K562 (cell line): ENCODE data around the gene ELOA2. TPM values are rescaled to one million over a fixed set of nuclear protein-coding genes. Genes with fewer than 3 reads are reported as not detected.

Experiments
- ETV6 ChIP-seq, 3 experiments: fragments of 150-350 bp in 1 of 3; sonication (generic) in 1 of 3; formaldehyde crosslinking in 1 of 3; IDR thresholded peaks; 2 replicates each; pipeline versions ENCODE4 v1.6.1 to v1.8.0; 2014 to 2022; ENCODE audit warnings: borderline replicate concordance in 2 of 3, low read depth in 2 of 3, antibody characterized with exemption in 1 of 3, low read length in 1 of 3, mild to moderate bottlenecking in 1 of 3, missing genetic modification reagents in 1 of 3
- FIP1L1 ChIP-seq: fragments of 200-400 bp; formaldehyde crosslinking; IDR thresholded peaks from 2 replicates; pipeline ENCODE4 v1.6.1; 2018; ENCODE audit warnings: mild to moderate bottlenecking, low read depth, low read length; ENCODE audit not compliant: poor library complexity, severe bottlenecking
- PBX2 ChIP-seq, 2 experiments: IDR thresholded peaks in 1 of 2; conservative IDR thresholded peaks in 1 of 2; 2 replicates each; pipeline ENCODE4 v1.6.1; 2016; ENCODE audit warnings: low read depth in 2 of 2, mild to moderate bottlenecking in 1 of 2, missing compliant biosample characterization in 1 of 2, missing genetic modification characterization in 1 of 2, moderate library complexity in 1 of 2
- PTRF ChIP-seq: fragments of 450-650 bp; IDR thresholded peaks from 2 replicates; pipeline ENCODE4 v1.6.1; 2016; ENCODE audit warnings: mild to moderate bottlenecking, missing genetic modification characterization, missing compliant biosample characterization
- ZNF436 ChIP-seq: fragments of 250-450, 450-650 bp; sonication (Bioruptor Pico); formaldehyde crosslinking; IDR thresholded peaks from 2 replicates; pipeline ENCODE4 v1.7.0; 2020; ENCODE audit warnings: mild to moderate bottlenecking
- ZNF655 ChIP-seq: fragments of 250-450 bp; sonication (Bioruptor Pico); IDR thresholded peaks from 2 replicates; pipeline ENCODE4 v1.5.0; 2021
- ZNF75A ChIP-seq: fragments of 450-650 bp; formaldehyde crosslinking; IDR thresholded peaks from 2 replicates; pipeline ENCODE4 v1.4.0; 2020; ENCODE audit warnings: mild to moderate bottlenecking
- polyA plus RNA-seq, 8 experiments: library from polyadenylated mRNA; depleted of rRNA in 4 of 8; stranded (reverse) in 5 of 8; unstranded in 3 of 8; fragments of >200 nt; fragmentation: Nextera tagmentation in 2 of 8; fragmentation: Illumina TruSeq in 1 of 8; extraction: Ambion mirVana in 2 of 8; extraction: Trizol in 1 of 8; gene quantifications; 2 replicates each; pipeline versions ENCODE4 v1.2.1 to v1.2.3, GENCODE V29; 2011 to 2014; ENCODE audit warnings: inconsistent platforms in 1 of 8, missing spikeins in 1 of 8
- total RNA-seq, 7 experiments: library from RNA; depleted of rRNA in 6 of 7; stranded (reverse); fragments of >200 nt in 6 of 7; fragmentation: Illumina TruSeq in 2 of 7; extraction: Trizol in 2 of 7; gene quantifications; 2 replicates each; pipeline versions ENCODE4 v1.2.1 to v1.2.3, GENCODE V29; 2011 to 2021; ENCODE audit warnings: low replicate concordance in 1 of 7

ELOA2 gene
- total and polyA plus RNA-seq, 9 of the 15 experiments (the other 6 are each of a cell fraction or from before 2014, with no cell fraction given), result not detected

DNA sequence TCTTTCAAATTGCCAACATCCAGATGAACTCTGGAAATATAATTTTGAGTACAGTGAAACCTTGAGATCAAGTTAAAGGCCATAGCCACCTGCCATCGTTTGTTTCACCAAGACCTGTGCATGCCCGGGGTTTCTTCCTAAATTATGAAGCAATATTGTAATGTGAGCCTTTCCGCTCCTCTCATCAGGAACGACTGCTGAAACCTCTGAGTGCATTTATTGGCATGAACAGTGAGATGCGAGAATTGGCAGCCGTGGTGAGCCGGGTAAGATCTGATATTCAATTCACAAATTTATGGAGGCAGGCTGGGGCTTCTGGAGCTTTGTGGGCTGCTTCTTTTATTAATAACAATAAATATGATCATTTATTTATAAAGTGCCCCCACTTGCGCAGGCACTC is 27.7 kb upstream of the ELOA2 start (continued):
- TF ChIP-seq ZNF75A (CRISPR knock-in tag) (no peak), PTRF (tag) (no peak), PBX2 (CRISPR knock-in tag; IDR thresholded peaks at IDR 0.05; ENCODE audit: low read depth) (no peak), PBX2 (tag; conservative IDR thresholded peaks at IDR 0.05; ENCODE audit: low read depth) (no peak), FIP1L1 (no peak), ETV6 (IDR thresholded peaks at IDR 0.05; ENCODE audit: borderline replicate concordance in 1 of 2, low read depth in 2 of 2, low read length in 1 of 2) (no peak), ETV6 (CRISPR knock-in tag; IDR thresholded peaks at IDR 0.05; ENCODE audit: borderline replicate concordance) (no peak), ZNF655 (CRISPR knock-in tag) (no peak), ZNF436 (CRISPR knock-in tag) (no peak)
